Thoracic aorta (tissue), 2 donors: ENCODE measurements around the gene HMGCS2. TPM values are rescaled to one million over a fixed set of nuclear protein-coding genes. Genes with fewer than 3 reads are reported as not detected.

Experiments used
- ATAC-seq: fragments of 150-250 bp; one replicate; pipeline ENCODE4 v1.8.0; 2017; ENCODE audit warnings: low read depth; ENCODE audit not compliant: insufficient number of reproducible peaks, low FRiP score
- DNase-seq: peaks from one replicate; pipeline ENCODE4 v3.0.0-alpha.2; 2020; ENCODE audit warnings: low spot score
- H3K27ac ChIP-seq, 2 donors: fragments of 200-600 bp; sonication (generic); 1 replicate in 1 of 2; 2 replicates in 1 of 2; pipeline ENCODE4 v1.5.1; 2016; ENCODE audit warnings: mild to moderate bottlenecking in 2 of 2, moderate library complexity in 2 of 2
- H3K27me3 ChIP-seq: fragments of 200-600 bp; sonication (generic); replicated peaks from 2 replicates; pipeline ENCODE4 v1.6.0; 2016; ENCODE audit warnings: mild to moderate bottlenecking; ENCODE audit not compliant: insufficient read depth
- H3K36me3 ChIP-seq: fragments of 200-600 bp; sonication (generic); one replicate; pipeline ENCODE4 v1.5.1; 2016
- H3K4me1 ChIP-seq, 2 donors: fragments of 200-600 bp; sonication (generic); 1 replicate in 1 of 2; 2 replicates in 1 of 2; pipeline versions ENCODE4 v1.5.1 to v1.6.0; 2016; ENCODE audit warnings: low read depth in 2 of 2, mild to moderate bottlenecking in 1 of 2; ENCODE audit not compliant: control insufficient read depth in 1 of 2
- H3K4me3 ChIP-seq: fragments of 200-600 bp; sonication (generic); 2 replicates; pipeline ENCODE4 v1.5.1; 2016; ENCODE audit warnings: mild to moderate bottlenecking
- H3K9me3 ChIP-seq: fragments of 200-600 bp; sonication (generic); 2 replicates; pipeline ENCODE4 v1.5.1; 2016
- CTCF ChIP-seq: fragments of 200-600 bp; sonication (generic); IDR thresholded peaks from one replicate; pipeline ENCODE4 v1.5.1; 2019; ENCODE audit warnings: antibody characterized with exemption
- total RNA-seq, 2 donors: library from RNA; depleted of rRNA; stranded (reverse); fragments of >200 nt; gene quantifications; one replicate each; pipeline versions ENCODE4 v1.1.0 to v1.2.3, GENCODE V29; 2016

Gene HMGCS2
- total RNA-seq, 2 donors from 2014 or later = 1.8 TPM; not detected in 1

GRCh38 chr1:119742677-119743076 lies 26.0 kb downstream of the HMGCS2 start:
- Histone ChIP-seq H3K36me3 (no peaks in the 10 kb centered on the region), H3K27ac (peak overlapping the region; percentile 66 to 77), H3K27me3 (no peaks in the 10 kb centered on the region), H3K9me3 (no peaks in the 10 kb centered on the region), H3K4me1 (peaks cover 7 to 28% of the 10 kb centered on the region in 2 donors), H3K4me3 (no peak overlapping the region)
- no peak for TF ChIP-seq CTCF
- ATAC-seq (no peak), DNase-seq (no peak)

- Histone ChIP-seq H3K36me3 (no peaks in the 10 kb centered on the region), H3K4me1 (peaks cover 7 to 28% of the 10 kb centered on the region in 2 donors), H3K4me3 (no peak overlapping the region), H3K27ac (peak overlapping the region; percentile 66 to 77), H3K9me3 (no peaks in the 10 kb centered on the region), H3K27me3 (no peaks in the 10 kb centered on the region)
- TF ChIP-seq CTCF = no peak
- no peak for ATAC-seq
- no peak for DNase-seq
Measured at GRCh38 chr1:119742202-119742601, 26.5 kb downstream of the HMGCS2 start.

GRCh38 chr1:119740896-119741780 lies 27.6 kb downstream of the HMGCS2 start:
- H3K27ac ChIP-seq = peak overlapping the region; percentile 66 to 77
- DNase-seq = no peak
- H3K27me3 ChIP-seq = no peaks in the 10 kb centered on the region
- no peak overlapping the region for H3K4me3 ChIP-seq
- no peak for ATAC-seq
- H3K9me3 ChIP-seq = no peaks in the 10 kb centered on the region
- no peak for TF ChIP-seq CTCF
- H3K36me3 ChIP-seq = no peaks in the 10 kb centered on the region
- peaks cover 7 to 28% of the 10 kb centered on the region in 2 donors for H3K4me1 ChIP-seq

GRCh38 chr1:119740261-119740660 lies 28.4 kb downstream of the HMGCS2 start:
- Histone ChIP-seq H3K4me3 (no peak overlapping the region), H3K27me3 (no peaks in the 10 kb centered on the region), H3K27ac (no peak overlapping the region), H3K9me3 (no peaks in the 10 kb centered on the region), H3K36me3 (peaks cover 4% of the 10 kb centered on the region), H3K4me1 (peaks cover 7 to 28% of the 10 kb centered on the region in 2 donors)
- ATAC-seq (no peak), DNase-seq (no peak)
- no peak for TF ChIP-seq CTCF

- Histone ChIP-seq H3K27me3 (no peaks in the 10 kb centered on the region), H3K36me3 (peaks cover 4% of the 10 kb centered on the region), H3K4me3 (no peak overlapping the region), H3K9me3 (no peaks in the 10 kb centered on the region), H3K27ac (no peak overlapping the region), H3K4me1 (peaks cover 7 to 26% of the 10 kb centered on the region in 2 donors)
- no peak for DNase-seq
- no peak for ATAC-seq
- no peak for TF ChIP-seq CTCF
Measured at GRCh38 chr1:119739150-119739549, 29.6 kb downstream of the HMGCS2 start.
